ENCODE data around the gene KCNE3. TPM values are rescaled to one million over a fixed set of nuclear protein-coding genes. Genes with fewer than 3 reads are reported as not detected.

The KCNE3 gene
- total RNA-seq, 4 donors from 2014 or later: 13.7 to 44.4 (median 21.0) TPM

DNA sequence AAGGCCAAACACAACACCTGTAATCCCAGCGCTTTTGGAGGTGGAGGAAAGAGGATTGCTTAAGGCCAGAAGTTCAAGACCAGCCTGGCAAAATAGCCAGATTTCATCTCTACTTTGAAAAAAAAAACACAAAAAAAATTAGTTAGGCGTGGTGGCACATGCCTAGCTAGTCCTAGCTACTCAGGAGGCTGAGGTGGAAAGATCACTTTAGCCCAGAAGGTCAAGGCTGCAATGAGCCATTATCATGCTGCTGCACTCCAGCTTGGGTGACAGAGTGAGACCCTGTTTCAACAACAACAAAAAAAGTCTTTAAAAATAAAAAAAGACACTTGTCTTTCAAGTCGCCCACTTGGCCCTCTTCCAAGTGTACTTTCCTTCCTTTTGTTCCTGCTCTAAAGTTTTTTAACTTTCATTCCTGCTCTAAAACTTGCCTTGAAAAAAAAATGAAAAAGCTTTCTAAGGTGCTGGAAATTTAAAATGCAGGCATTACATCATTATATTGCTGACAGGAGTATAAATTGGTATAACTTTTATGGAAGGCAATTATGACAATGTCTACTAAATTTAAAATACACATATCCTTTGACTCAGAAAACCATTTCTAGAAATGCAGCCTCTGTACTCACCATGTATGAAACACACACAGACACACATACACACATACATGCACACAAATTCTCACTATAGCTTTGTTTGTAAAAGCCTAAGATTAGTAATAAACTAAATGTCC lies 13.5 kb upstream of the KCNE3 start:
- TF ChIP-seq, protein P1, sequence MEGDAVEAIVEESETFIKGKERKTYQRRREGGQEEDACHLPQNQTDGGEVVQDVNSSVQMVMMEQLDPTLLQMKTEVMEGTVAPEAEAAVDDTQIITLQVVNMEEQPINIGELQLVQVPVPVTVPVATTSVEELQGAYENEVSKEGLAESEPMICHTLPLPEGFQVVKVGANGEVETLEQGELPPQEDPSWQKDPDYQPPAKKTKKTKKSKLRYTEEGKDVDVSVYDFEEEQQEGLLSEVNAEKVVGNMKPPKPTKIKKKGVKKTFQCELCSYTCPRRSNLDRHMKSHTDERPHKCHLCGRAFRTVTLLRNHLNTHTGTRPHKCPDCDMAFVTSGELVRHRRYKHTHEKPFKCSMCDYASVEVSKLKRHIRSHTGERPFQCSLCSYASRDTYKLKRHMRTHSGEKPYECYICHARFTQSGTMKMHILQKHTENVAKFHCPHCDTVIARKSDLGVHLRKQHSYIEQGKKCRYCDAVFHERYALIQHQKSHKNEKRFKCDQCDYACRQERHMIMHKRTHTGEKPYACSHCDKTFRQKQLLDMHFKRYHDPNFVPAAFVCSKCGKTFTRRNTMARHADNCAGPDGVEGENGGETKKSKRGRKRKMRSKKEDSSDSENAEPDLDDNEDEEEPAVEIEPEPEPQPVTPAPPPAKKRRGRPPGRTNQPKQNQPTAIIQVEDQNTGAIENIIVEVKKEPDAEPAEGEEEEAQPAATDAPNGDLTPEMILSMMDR (IDR thresholded peaks at IDR 0.05; ENCODE audit: low read depth): no peak

DNA sequence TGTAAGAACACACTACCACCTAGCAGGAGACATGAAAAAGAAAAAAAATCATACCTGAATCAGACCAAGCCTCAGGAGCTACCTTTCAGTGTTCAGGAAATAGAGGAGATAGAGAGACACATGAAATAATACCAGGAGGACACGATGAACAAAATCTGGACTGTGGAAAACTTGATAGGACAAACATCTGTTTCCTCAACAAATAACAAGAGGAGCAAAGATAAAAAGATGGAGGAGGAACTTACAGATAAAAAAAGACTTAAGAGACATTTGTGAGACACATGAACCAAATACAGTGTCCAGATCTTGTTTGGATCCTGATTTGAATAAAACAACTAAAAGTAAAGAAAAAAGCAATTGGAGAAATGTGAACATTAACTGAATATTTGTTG lies 12.4 kb upstream of the KCNE3 start:
- TF ChIP-seq, protein P1 (IDR thresholded peaks at IDR 0.05; ENCODE audit: low read depth): no peak

DNA sequence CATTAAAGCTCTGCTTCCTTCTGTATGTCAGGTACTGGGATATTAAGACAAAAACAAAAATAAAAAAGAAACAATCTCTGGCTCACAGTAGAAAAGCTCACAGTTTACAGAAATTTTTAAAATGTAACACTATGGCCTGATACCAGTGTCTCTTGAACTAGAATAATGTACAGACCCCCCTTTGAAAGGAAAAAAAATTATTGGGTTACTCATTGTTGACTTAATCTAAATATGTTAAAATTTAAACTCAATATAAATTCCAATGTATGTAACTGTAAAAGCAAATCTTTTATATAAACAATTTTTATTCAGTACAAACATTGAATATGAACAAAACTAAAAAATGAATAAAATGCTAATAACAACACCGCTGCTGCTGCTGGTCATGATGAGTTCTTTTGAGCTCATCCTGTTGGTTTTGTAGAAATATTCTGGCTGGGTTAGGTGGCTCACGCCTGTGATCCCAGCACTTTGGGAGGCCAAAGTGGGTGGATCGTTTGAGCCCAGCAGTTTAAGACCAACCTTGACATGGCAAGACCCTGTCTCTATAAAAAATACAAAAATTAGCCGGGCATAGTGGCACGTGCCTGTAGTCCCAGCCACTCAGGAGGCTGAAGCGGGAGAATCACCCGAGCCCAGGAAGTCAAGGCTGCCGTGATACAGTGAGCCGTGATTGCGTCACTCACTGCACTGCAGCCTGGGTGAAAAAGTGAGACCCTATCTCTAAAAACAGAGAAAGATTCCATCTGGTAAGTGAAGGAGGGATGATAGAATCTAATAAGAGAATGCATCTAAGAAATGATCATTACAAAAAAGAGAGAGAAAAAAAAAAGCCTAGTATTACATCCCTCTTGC lies 11.8 kb upstream of the KCNE3 start:
- TF ChIP-seq, protein P1 (IDR thresholded peaks at IDR 0.05; ENCODE audit: low read depth): no peak

DNA sequence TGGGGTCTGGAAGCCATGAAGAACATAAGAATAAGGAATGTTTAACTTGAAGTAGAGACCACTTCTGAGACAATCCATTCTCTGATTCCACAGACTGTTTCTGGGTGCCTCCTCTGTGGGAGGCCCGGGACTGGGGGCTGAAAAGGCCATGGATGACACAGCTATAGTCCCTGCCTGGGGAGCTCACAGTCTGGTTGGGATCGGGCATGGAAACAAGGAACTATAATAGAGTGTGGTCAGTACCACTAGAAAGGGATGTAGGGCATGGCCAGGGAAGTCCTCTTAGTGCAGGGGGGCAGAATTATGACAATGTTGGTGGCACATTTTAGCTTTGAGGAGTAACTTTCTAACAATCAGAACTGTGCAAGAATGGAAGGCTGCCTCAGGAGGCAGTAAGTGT lies 9.2 kb upstream of the KCNE3 start:
- TF ChIP-seq, protein P1 (IDR thresholded peaks at IDR 0.05; ENCODE audit: low read depth): no peak

DNA sequence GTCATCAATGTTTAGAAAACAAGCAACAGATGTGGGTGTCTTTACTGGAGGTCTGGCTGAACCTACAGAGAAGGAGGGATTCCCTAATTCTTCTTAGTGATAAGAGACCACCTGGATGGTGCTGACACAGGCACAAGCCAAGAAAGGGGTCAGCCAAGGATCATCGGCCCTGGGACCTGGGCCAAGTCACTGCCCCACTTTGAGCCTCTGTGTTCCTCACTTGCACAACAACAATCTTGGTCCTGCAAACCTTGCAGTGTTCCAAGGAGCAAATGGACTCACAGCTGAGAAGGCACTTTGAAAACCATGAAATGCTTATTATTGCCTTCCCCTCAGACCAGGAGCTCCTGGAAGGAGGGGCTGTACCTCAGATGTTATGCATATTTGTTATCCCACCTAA lies 7.0 kb upstream of the KCNE3 start:
- TF ChIP-seq, protein P1 (IDR thresholded peaks at IDR 0.05; ENCODE audit: low read depth): no peak

DNA sequence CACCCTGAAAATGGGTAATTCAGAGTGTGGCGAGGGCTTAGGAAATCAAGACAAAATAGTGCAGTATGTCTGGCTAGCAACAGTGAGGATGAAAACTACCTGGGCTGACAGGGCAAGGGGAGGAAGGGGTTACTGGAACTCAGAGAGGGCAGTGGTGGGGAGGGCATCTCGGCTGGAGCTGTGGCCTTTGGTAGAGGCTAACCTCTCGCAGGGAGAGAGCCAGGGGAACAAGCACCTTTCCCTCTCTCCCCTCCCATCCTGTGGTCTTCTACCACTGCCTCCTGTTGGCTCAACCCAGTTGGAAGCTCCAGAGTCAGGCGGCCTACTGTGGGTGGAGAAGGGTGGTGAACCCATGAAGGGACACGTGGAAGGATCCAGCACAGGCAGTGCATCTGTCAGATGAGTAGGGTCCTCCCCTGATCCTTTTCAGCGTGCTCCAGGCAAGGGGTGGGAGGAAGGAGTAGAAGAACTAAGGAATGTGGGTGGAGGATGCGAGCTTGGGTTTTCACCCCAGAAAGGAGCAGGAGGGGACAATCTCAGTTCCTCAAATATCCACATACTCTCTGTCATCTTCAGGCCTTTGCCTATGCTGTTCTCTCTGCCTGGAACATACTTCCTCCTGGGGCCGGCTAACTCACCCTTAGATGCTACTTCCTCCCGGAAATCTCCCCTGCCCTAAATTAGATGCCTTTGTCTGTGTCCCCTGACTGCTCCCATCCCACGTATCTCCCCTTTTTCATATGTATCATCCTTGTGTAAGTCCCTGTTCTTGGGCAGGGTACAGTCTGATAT lies 6.2 kb upstream of the KCNE3 start:
- TF ChIP-seq, protein P1 (IDR thresholded peaks at IDR 0.05; ENCODE audit: low read depth): no peak

Measured in subcutaneous adipose tissue (tissue), 4 donors.